HG03139 (cell line): ENCODE data around the gene CEACAM20.
A peak's percentile ranks its signal among the peaks of the same experiment; 100 is the strongest.
"Not testable (repeated sequence)": the region's sequence is repeated elsewhere in the genome, so short reads cannot be mapped to it uniquely, and the experiment has no call there.

ENCODE experiments used
- ATAC-seq: cut with Tn5 transposase; IDR thresholded peaks from one replicate; pipeline ENCODE4 v1.9.1; 2021; ENCODE audit not compliant: unreplicated experiment

CEACAM20 gene

GRCh38 chr19:44549507-44549906, 20.0 kb upstream of the CEACAM20 start:
- no peak for ATAC-seq

GRCh38 chr19:44548736-44549135, 19.3 kb upstream of the CEACAM20 start:
- no peak for ATAC-seq

GRCh38 chr19:44544031-44544430, 14.6 kb upstream of the CEACAM20 start:
- no peak for ATAC-seq

- no peak for ATAC-seq
Observed at GRCh38 chr19:44542671-44543070, 13.2 kb upstream of the CEACAM20 start.

- ATAC-seq = no peak
Observed at GRCh38 chr19:44540736-44541135, 11.3 kb upstream of the CEACAM20 start.

GRCh38 chr19:44539991-44540390, 10.5 kb upstream of the CEACAM20 start:
- no peak for ATAC-seq

GRCh38 chr19:44539236-44539826, 9.9 kb upstream of the CEACAM20 start:
- no peak for ATAC-seq

GRCh38 chr19:44535361-44535760, 5.9 kb upstream of the CEACAM20 start:
- ATAC-seq = not testable (repeated sequence)

- no peak for ATAC-seq
Observed at GRCh38 chr19:44532819-44533218, 3.3 kb upstream of the CEACAM20 start.

GRCh38 chr19:44530777-44531176, 1.3 kb upstream of the CEACAM20 start:
- no peak for ATAC-seq

GRCh38 chr19:44527554-44527953, 1.9 kb downstream of the CEACAM20 start:
- ATAC-seq = no peak

- ATAC-seq = no peak
Observed at GRCh38 chr19:44525721-44526430, 3.6 kb downstream of the CEACAM20 start.

- no peak for ATAC-seq
Observed at GRCh38 chr19:44521370-44521769, 8.1 kb downstream of the CEACAM20 start.

- no peak for ATAC-seq
Observed at GRCh38 chr19:44517146-44517545, 12.3 kb downstream of the CEACAM20 start.

- no peak for ATAC-seq
Observed at GRCh38 chr19:44515907-44516306, 13.6 kb downstream of the CEACAM20 start.

GRCh38 chr19:44515031-44515430, 14.4 kb downstream of the CEACAM20 start:
- no peak for ATAC-seq

GRCh38 chr19:44512326-44513298, 16.9 kb downstream of the CEACAM20 start:
- no peak for ATAC-seq

GRCh38 chr19:44509478-44509877, 20.0 kb downstream of the CEACAM20 start:
- no peak for ATAC-seq

GRCh38 chr19:44499962-44500949, 29.2 kb downstream of the CEACAM20 start, which contains the start of gene ZNF180:
ZNF180 (minus strand) TSS chr19:44500522; CDS start chr19:44497334, 3,188 bp downstream.
- peak; percentile 83 for ATAC-seq

- ATAC-seq = no peak
Observed at GRCh38 chr19:44499559-44499958, 29.9 kb downstream of the CEACAM20 start.
